K562 (cell line): Measurements from ENCODE around the gene SAMD8. TPM values are rescaled to one million over a fixed set of nuclear protein-coding genes. Genes with fewer than 3 reads are reported as not detected.

Experiments
- ATAC-seq: fragments of 200-7000 bp; cut with Tn5 transposase; 3 replicates; pipeline ENCODE4 v1.9.1; 2020; ENCODE audit warnings: moderate library complexity
- BruUV-seq: library from RNA; stranded (reverse); fragments of 400-500 nt; replicated peaks from 2 replicates; lab custom pipeline; 2021; lab: Mats Ljungman, UMichigan
- CTCF ChIA-PET: fragments of 300-600 bp; formaldehyde crosslinking; extraction: SDS; loops from one replicate; lab custom pipeline; 2021; ENCODE audit warnings: low intra/inter-chr PET ratio; lab: Yijun Ruan, JAX
- POLR2A ChIA-PET: fragments of 300-600, 350-650 bp; sonication (Branson Sonifier 250); formaldehyde crosslinking; extraction: SDS; loops from one replicate; lab custom pipeline; 2021; ENCODE audit warnings: antibody characterized with exemption, inconsistent platforms; lab: Yijun Ruan, JAX
- DNase-seq, 4 experiments: peaks; one replicate each; pipeline versions ENCODE4 v3.0.0 to v3.0.0-alpha.2; 2011 to 2018; ENCODE audit warnings: low spot score in 3 of 4, mixed read lengths in 3 of 4; ENCODE audit errors: extremely low read depth in 1 of 4
- FAIRE-seq: peaks from 2 replicates; lab custom pipeline; 2011; peaks lifted over from hg19 to GRCh38; lab: Jason Lieb, UNC
- H2AFZ ChIP-seq: 2 replicates; pipeline ENCODE4 v1.6.0; 2011; ENCODE audit warnings: low read depth, low read length, control low read depth, inconsistent platforms
- H3K27ac ChIP-seq: fragments of 200-600 bp; 3 replicates; pipeline ENCODE4 v1.8.0; 2011; ENCODE audit warnings: low read depth, mild to moderate bottlenecking, control low read depth, inconsistent platforms, low read length, moderate library complexity, mixed read lengths; ENCODE audit errors: extremely low read depth
- H3K27me3 ChIP-seq, 2 experiments: fragments of 300-600 bp in 1 of 2; 2 replicates in 1 of 2; 3 replicates in 1 of 2; pipeline versions ENCODE4 v1.6.0 to v1.8.0; 2011; ENCODE audit warnings: inconsistent platforms in 2 of 2, low read length in 2 of 2, mild to moderate bottlenecking in 1 of 2, mixed read lengths in 1 of 2, moderate library complexity in 1 of 2; ENCODE audit not compliant: control insufficient read depth in 2 of 2, insufficient read depth in 2 of 2
- H3K36me3 ChIP-seq: fragments of 300-600 bp; 3 replicates; pipeline ENCODE4 v1.8.0; 2011; ENCODE audit warnings: mild to moderate bottlenecking, low read length, inconsistent platforms; ENCODE audit not compliant: control insufficient read depth, insufficient read depth
- H3K4me1 ChIP-seq, 2 experiments: fragments of 200-600 bp in 1 of 2; replicated peaks in 1 of 2; 2 replicates in 1 of 2; 3 replicates in 1 of 2; pipeline versions ENCODE4 v1.5.1 to v1.8.0; 2011; ENCODE audit warnings: inconsistent platforms in 2 of 2, low read length in 2 of 2, mild to moderate bottlenecking in 1 of 2, mixed read lengths in 1 of 2, moderate library complexity in 1 of 2; ENCODE audit not compliant: control insufficient read depth in 2 of 2, insufficient read depth in 2 of 2
- H3K4me2 ChIP-seq: 2 replicates; pipeline ENCODE4 v1.6.1; 2011; ENCODE audit warnings: low read length, control low read depth, inconsistent platforms, mixed read lengths; ENCODE audit not compliant: insufficient read depth
- H3K4me3 ChIP-seq: fragments of 200-600 bp; sonication (generic), shearing (Covaris generic); 2 replicates; pipeline ENCODE4 v1.5.1; 2016; ENCODE audit warnings: control low read depth, inconsistent platforms
- H3K79me2 ChIP-seq: fragments of 200-600 bp; 3 replicates; pipeline ENCODE4 v1.8.0; 2011; ENCODE audit warnings: low read length, inconsistent platforms; ENCODE audit not compliant: control insufficient read depth, insufficient read depth
- H3K9ac ChIP-seq, 2 experiments: 2 replicates each; pipeline versions ENCODE4 v1.6.0 to v1.6.1; 2011; ENCODE audit warnings: low read depth in 2 of 2, low read length in 2 of 2, control low read depth in 1 of 2, inconsistent platforms in 1 of 2, mild to moderate bottlenecking in 1 of 2, mixed read lengths in 1 of 2; ENCODE audit not compliant: insufficient read depth in 1 of 2
- H3K9me1 ChIP-seq: one replicate; pipeline ENCODE4 v1.6.0; 2011; ENCODE audit warnings: inconsistent platforms, mild to moderate bottlenecking, low read length, moderate library complexity; ENCODE audit not compliant: control insufficient read depth, insufficient read depth
- H3K9me3 ChIP-seq: replicated peaks from 2 replicates; pipeline ENCODE4 v1.5.1; 2011; ENCODE audit warnings: low read depth, low read length, inconsistent platforms; ENCODE audit not compliant: control insufficient read depth, insufficient read depth
- H4K20me1 ChIP-seq: replicated peaks from 2 replicates; pipeline ENCODE4 v1.6.1; 2011; ENCODE audit warnings: low read length, inconsistent platforms, mixed read lengths; ENCODE audit not compliant: control insufficient read depth, insufficient read depth
- ARID2 ChIP-seq: fragments of 450-650 bp; IDR thresholded peaks from 2 replicates; pipeline ENCODE4 v1.6.1; 2017; ENCODE audit warnings: antibody characterized with exemption, mild to moderate bottlenecking
- CBX3 ChIP-seq, 2 experiments: IDR thresholded peaks; 1 replicate in 1 of 2; 2 replicates in 1 of 2; pipeline ENCODE4 v1.6.1; 2012; ENCODE audit warnings: inconsistent platforms in 2 of 2, low read length in 2 of 2, borderline replicate concordance in 1 of 2, control low read depth in 1 of 2
- CC2D1A ChIP-seq: fragments of 450-650 bp; IDR thresholded peaks from 2 replicates; pipeline ENCODE4 v1.6.1; 2017; ENCODE audit warnings: mild to moderate bottlenecking
- DIDO1 ChIP-seq: fragments of 450-650 bp; IDR thresholded peaks from 2 replicates; pipeline ENCODE4 v1.6.1; 2016; ENCODE audit warnings: low read depth, missing biosample characterization, missing genetic modification characterization
- GABPB1 ChIP-seq: sonication (generic); formaldehyde crosslinking; IDR thresholded peaks from 2 replicates; pipeline ENCODE4 v1.8.0; 2022; ENCODE audit warnings: mild to moderate bottlenecking, missing genetic modification reagents
- GTF2E2 ChIP-seq: fragments of 200-800 bp; sonication (Bioruptor generic); IDR thresholded peaks from 2 replicates; pipeline ENCODE4 v1.6.1; 2016; ENCODE audit warnings: missing genetic modification characterization, missing compliant biosample characterization
- HDAC3 ChIP-seq: fragments of 450-650 bp; IDR thresholded peaks from 2 replicates; pipeline ENCODE4 v1.6.1; 2018; ENCODE audit warnings: borderline replicate concordance, mild to moderate bottlenecking, moderate library complexity; ENCODE audit not compliant: partially characterized antibody
- NCOA2 ChIP-seq, 2 experiments: fragments of 450-650 bp; IDR thresholded peaks; 2 replicates each; pipeline ENCODE4 v1.6.1; 2018; ENCODE audit warnings: mild to moderate bottlenecking in 2 of 2, moderate library complexity in 1 of 2; ENCODE audit not compliant: partially characterized antibody in 2 of 2
- POLR2G ChIP-seq: fragments of 200-400 bp; formaldehyde crosslinking; IDR thresholded peaks from 2 replicates; pipeline ENCODE4 v1.6.1; 2017; ENCODE audit warnings: low read depth, mild to moderate bottlenecking, antibody characterized with exemption, low read length, moderate library complexity
- SRSF3 ChIP-seq: fragments of 200-400 bp; formaldehyde crosslinking; IDR thresholded peaks from 2 replicates; pipeline ENCODE4 v1.6.1; 2016; ENCODE audit warnings: mild to moderate bottlenecking, low read length, moderate library complexity; ENCODE audit not compliant: insufficient read depth
- ZNF121 ChIP-seq: sonication (generic); formaldehyde crosslinking; conservative IDR thresholded peaks from 2 replicates; pipeline ENCODE4 v1.8.0; 2022; ENCODE audit warnings: missing genetic modification reagents
- ZNF277 ChIP-seq: fragments of 250-450 bp; sonication (Bioruptor Pico); IDR thresholded peaks from 2 replicates; pipeline ENCODE4 v1.8.0; 2022; ENCODE audit warnings: inconsistent platforms, mild to moderate bottlenecking, moderate library complexity, borderline replicate concordance
- ZNF384 ChIP-seq: IDR thresholded peaks from 2 replicates; pipeline ENCODE4 v1.6.1; 2012; ENCODE audit warnings: low read depth, low read length, improper control_type of control experiment
- ZNF408 ChIP-seq: fragments of 250-450 bp; sonication (Bioruptor Pico); IDR thresholded peaks from 2 replicates; pipeline ENCODE4 v1.4.0; 2020; ENCODE audit warnings: low read depth, mild to moderate bottlenecking, moderate library complexity
- WGBS: fragments of 100-300 bp; shearing (Covaris generic); methylation state at CpG from one replicate; pipeline ENCODE4 v1.1.6; 2016; ENCODE audit warnings: low coverage, mixed read lengths; ENCODE audit not compliant: insufficient coverage; ENCODE audit errors: missing lambda C conversion rate; 5-methylcytosine and 5-hydroxymethylcytosine counted together
- in situ Hi-C: fragments of 300-500 bp; cut with MboI; formaldehyde crosslinking; loops from 4 replicates; pipeline ENCODE4 v1.15.0; 2018; ENCODE audit warnings: inconsistent platforms, mixed read lengths
- intact Hi-C: fragments of 100-400 bp; cut with micrococcal nuclease; formaldehyde crosslinking; loops from 2 replicates; pipeline ENCODE4 v1.14.2; 2022
- polyA plus RNA-seq, 8 experiments: library from polyadenylated mRNA; depleted of rRNA in 4 of 8; stranded (reverse) in 5 of 8; unstranded in 3 of 8; fragments of >200 nt; fragmentation: Nextera tagmentation in 2 of 8; fragmentation: Illumina TruSeq in 1 of 8; extraction: Ambion mirVana in 2 of 8; extraction: Trizol in 1 of 8; gene quantifications; 2 replicates each; pipeline versions ENCODE4 v1.2.1 to v1.2.3, GENCODE V29; 2011 to 2014; ENCODE audit warnings: inconsistent platforms in 1 of 8, missing spikeins in 1 of 8
- total RNA-seq, 7 experiments: library from RNA; depleted of rRNA in 6 of 7; stranded (reverse); fragments of >200 nt in 6 of 7; fragmentation: Illumina TruSeq in 2 of 7; extraction: Trizol in 2 of 7; gene quantifications; 2 replicates each; pipeline versions ENCODE4 v1.2.1 to v1.2.3, GENCODE V29; 2011 to 2021; ENCODE audit warnings: low replicate concordance in 1 of 7
- TF ChIP-seq, protein P1 (sequence below): sonication (generic); formaldehyde crosslinking; IDR thresholded peaks from 2 replicates; pipeline ENCODE4 v1.8.0; 2022; ENCODE audit warnings: mild to moderate bottlenecking, missing genetic modification reagents

The SAMD8 gene
- total and polyA plus RNA-seq, 9 of the 15 experiments (the other 6 are each of a cell fraction or from before 2014, with no cell fraction given), result 2.7 to 16.1 (median 6.2) TPM

DNA sequence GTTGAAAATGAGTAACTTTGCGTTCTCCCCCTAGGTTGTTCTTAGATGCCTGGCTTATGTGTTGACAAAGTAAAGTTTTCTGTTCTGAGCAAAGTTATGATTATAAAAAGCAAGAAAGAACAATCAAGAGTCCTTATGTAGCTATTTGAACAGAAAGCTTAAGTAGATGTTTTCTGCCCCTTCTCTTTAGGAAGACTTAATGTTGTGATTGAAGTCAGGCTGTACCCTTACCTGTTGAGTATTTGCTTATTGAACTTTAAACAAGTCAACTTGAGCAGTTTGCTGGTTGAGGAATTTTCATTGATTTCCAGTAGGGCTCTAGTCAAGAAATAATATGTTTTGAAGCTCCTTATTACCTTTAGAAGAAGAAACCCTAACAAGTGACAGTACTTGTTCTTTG is 65.3 kb downstream of the SAMD8 start:
- H3K27ac ChIP-seq, result no peak overlapping the region
- H3K9me1 ChIP-seq, result no peaks in the 10 kb centered on the region
- no peak for DNase-seq
- ChIA-PET POLR2A (no interaction called here), CTCF (no interaction called here)
- no peak for FAIRE-seq
- no peaks in the 10 kb centered on the region for H4K20me1 ChIP-seq
- no peak overlapping the region for H3K4me2 ChIP-seq
- H3K4me1 ChIP-seq, result peaks cover 0 to 5% of the 10 kb centered on the region in 2 experiments; a peak in 2 of 5 replicates
- H3K27me3 ChIP-seq, result no peaks in the 10 kb centered on the region
- no peak for ATAC-seq
- in situ Hi-C loops (no loop called here), intact Hi-C loops (no loop called here)
- H3K9me3 ChIP-seq, result no peaks in the 10 kb centered on the region
- BruUV-seq, result no TSS peak
- H3K4me3 ChIP-seq, result no peak overlapping the region
- no peaks in the 10 kb centered on the region for H3K79me2 ChIP-seq
- H3K36me3 ChIP-seq, result peaks cover 15% of the 10 kb centered on the region
- no peak overlapping the region for H3K9ac ChIP-seq
- no peak overlapping the region for H2AFZ ChIP-seq
- WGBS, result 100% methylated on average over 1 of the region's 1 CpG
- TF ChIP-seq ZNF384 (no peak), GTF2E2 (tag) (no peak), ZNF121 (CRISPR knock-in tag) (no peak), CC2D1A (no peak), ZNF408 (CRISPR knock-in tag) (no peak), DIDO1 (tag) (no peak), CBX3 (IDR thresholded peaks at IDR 0.05; ENCODE audit: borderline replicate concordance in 1 of 2, low read length in 2 of 2) (no peak), GABPB1 (no peak), SRSF3 (no peak), HDAC3 (no peak), ARID2 (no peak), POLR2G (no peak), NCOA2 (IDR thresholded peaks at IDR 0.05; ENCODE audit: partially characterized antibody in 2 of 2) (no peak), ZNF277 (CRISPR knock-in tag) (no peak)
- TF ChIP-seq, protein P1, sequence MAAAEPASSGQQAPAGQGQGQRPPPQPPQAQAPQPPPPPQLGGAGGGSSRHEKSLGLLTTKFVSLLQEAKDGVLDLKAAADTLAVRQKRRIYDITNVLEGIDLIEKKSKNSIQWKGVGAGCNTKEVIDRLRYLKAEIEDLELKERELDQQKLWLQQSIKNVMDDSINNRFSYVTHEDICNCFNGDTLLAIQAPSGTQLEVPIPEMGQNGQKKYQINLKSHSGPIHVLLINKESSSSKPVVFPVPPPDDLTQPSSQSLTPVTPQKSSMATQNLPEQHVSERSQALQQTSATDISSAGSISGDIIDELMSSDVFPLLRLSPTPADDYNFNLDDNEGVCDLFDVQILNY (CRISPR knock-in tag), result no peak
